Gastrocnemius medialis (tissue), 4 donors: ENCODE results near the gene CCSER1.

ENCODE experiments used
- CTCF ChIP-seq, 5 experiments: fragments of 450-650 bp in 3 of 5; fragments of 200-600 bp in 2 of 5; sonication (generic) in 2 of 5; IDR thresholded peaks in 4 of 5; conservative IDR thresholded peaks in 1 of 5; 1 replicate in 4 of 5; 2 replicates in 1 of 5; pipeline ENCODE4 v1.5.1; 2016 to 2019; ENCODE audit warnings: antibody characterized with exemption in 5 of 5, mild to moderate bottlenecking in 3 of 5, moderate library complexity in 3 of 5
- POLR2A ChIP-seq, 2 donors: fragments of 450-650 bp; IDR thresholded peaks; one replicate each; pipeline ENCODE4 v1.6.1; 2017; ENCODE audit warnings: antibody characterized with exemption in 2 of 2, mild to moderate bottlenecking in 2 of 2, moderate library complexity in 2 of 2

- no peak for TF ChIP-seq CTCF (IDR thresholded peaks at IDR 0.05 in 4 of 5, conservative IDR thresholded peaks at IDR 0.05 in 1 of 5)
- no peak for TF ChIP-seq POLR2A (IDR thresholded peaks at IDR 0.05)
Measured at GRCh38 chr4:91058345-91058744, 931.2 kb downstream of the CCSER1 start.
